LNCAP (cell line): ENCODE measurements around the gene FSD1.

Experiments used
- CTCF ChIP-seq: fragments of 450-650 bp; IDR thresholded peaks from 2 replicates; pipeline ENCODE4 v1.5.1; 2017; ENCODE audit warnings: mild to moderate bottlenecking

Gene FSD1

DNA sequence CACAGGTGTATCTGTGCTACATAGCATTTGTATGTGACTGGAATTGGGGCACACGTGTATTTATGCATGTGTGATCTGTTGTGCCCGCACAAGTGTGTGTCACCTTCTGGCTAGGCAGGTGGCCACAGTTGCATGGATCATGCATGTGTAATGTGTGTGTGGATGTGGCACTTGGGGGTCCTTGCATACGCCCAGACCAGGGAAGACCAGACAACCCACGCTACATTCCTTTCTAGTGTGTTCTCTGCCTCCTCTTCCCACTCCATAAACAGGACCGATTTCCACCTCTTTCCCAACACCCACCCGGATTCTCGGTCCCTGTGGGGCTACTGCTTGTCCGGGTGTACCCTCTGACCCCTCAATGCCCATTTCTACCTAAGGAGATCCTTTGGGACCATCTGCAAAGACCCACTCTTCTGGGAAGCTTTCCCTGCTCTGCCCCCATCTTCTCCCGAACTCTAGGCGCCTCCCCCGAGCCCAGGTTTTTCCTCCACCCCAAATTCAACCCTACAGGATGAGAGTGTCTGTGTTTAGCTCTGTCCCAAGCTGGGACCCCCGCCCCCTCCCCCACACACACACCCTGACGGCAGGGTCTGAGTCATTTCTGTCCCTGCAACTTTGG, 21.9 kb downstream of the FSD1 start:
- TF ChIP-seq CTCF, result no peak

- TF ChIP-seq CTCF, result no peak
These were observed 22.4 kb downstream of the FSD1 start for GRCh38 chr19:4326837-4327251.

GRCh38 chr19:4327252-4327876, 23.0 kb downstream of the FSD1 start:
- TF ChIP-seq CTCF, result no peak

DNA sequence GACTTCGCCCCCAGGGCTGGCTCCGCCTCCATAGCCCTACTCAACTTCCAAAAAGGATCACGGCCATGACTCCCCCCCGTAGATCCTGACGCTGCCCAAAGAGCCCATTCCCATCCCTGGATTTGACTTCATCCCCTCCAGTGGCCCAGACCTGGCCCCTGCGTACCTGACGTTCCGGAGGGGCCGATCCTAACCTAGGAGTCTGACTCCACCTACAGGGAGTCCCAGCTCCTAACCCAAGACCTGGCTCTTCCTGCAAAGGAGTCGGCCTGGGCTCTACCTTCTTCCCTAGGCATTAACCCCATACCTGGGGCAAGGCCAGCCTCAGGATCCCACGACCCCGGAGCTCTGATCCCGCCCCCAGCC, 23.5 kb downstream of the FSD1 start:
- no peak for TF ChIP-seq CTCF

DNA sequence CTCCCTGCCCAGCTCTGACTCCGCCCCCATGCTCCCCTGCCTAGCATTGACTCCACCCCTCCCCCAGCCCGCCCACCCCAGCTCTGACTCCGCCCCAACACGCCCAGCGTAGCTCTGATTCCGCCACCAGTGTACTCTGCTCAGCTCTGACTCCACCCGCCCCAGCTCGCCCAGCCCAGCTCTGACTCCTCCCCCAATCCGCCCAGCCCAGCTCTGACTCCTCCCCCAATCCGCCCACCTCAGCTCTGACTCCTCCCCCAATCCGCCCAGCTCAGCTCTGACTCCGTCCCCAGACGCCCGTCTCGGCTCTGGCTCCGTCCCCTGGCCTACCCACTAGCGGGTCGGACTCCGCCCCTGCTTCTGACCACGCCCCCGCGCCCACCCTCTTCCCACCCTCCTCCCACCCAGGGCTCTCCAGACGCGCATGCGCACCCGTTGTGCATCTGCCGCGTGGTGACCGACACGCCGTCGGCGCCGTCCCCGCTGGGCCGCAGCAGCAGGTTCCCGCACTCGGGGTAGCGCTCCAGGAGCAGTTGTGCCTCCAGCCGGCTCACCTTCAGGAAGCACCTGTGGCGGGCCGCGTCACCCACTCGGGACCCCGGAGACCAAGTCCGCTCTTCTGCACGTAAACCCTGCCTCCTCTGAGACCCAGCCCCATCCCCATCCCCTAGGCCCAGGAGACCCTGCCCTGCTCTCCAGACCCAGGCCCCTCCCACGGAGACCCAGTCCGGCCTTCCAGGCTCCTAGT, 24.0 kb downstream of the FSD1 start:
- no peak for TF ChIP-seq CTCF

DNA sequence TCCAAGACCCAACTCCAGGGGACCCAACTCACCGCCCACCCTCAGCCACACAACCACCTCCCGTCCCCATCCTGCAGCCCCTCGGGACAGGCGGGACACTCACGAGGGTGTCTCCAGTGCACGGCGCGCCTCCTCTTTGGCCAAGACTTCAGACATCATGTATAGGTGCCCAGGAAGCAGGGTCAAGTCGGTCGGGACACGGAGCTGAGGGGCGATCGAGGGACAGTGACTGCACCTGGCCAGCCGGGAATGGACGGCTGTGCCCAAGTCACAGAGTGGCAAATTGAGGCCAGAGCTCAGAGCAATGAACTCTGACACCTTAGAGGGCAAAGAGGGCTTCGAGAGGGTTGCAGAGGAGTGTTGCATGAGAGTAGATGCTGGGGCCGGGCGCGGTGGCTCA, 25.5 kb downstream of the FSD1 start:
- TF ChIP-seq CTCF, result no peak

DNA sequence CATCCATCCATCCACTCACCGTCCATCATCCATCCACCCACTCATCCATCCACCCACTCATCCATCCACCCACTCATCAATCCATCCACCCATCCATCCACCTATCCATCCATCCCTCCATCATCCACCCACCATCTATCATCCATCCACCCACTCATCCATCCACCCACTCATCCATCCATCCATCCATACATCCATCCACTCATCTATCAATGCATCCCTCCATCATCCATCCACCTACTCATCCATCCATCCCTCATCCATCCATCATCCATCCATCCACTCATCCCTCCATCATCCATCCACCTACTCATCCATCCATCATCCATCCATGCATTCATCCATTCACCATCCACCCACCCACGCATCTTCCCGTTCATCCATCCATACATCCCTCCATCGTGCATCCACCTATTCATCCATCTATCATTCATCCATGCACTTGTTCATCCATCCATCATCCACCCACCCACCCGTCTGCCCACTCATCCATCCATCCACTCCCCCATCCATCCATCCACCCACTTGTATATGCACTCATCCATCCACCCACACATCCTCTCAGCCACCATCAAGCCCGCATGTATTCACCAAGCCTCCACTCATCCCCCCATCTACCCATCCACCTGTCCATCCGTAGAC, 30.7 kb downstream of the FSD1 start:
- TF ChIP-seq CTCF, result no peak
